ENCODE measurements around the gene EHBP1L1. TPM values are rescaled to one million over a fixed set of nuclear protein-coding genes. Genes with fewer than 3 reads are reported as not detected.

EHBP1L1 gene
- total RNA-seq, 1 experiment from 2014 or later = 105 TPM

DNA sequence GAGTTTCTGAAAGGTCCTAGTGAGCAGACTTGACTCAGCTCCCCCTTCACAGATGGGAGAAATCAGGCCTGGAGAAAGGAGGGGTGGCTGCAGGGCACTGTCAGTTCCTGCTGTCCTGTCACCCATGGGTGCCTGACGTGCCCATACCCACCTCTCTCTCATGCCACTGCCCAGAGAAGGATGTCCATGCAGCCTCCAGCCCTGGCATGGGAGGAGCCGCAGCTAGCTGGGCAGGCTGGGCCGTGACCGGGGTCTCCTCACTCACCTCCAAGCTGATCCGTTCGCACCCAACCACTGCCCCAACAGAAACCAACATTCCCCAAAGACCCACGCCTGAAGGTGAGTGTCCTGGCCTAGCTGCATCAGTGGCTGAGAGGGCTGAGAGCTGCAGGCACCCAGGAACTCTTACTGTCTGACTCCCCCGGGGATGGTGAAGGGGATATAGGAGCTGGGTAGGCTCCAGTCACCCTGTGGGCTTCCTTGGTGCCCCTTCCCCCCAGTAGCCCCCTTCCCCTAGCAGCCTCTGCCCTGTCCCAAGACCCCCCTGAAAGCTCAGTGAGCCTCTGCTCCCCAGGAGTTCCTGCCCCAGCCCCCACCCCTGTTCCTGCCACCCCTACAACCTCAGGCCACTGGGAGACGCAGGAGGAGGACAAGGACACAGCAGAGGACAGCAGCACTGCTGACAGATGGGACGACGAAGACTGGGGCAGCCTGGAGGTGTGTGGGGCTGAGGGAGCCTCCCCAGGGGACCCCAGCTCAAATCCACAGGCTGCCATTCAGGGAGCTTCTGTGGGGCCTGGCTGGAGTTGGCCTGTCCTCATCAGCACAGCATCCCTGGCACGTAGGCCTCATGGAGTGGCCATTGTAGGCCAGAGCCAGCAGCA, 39.2 kb upstream of the EHBP1L1 start:
- ChIA-PET CTCF (no interaction called here), POLR2A (no interaction called here), RAD21 (ENCODE audit: low non-redundant PET in 1 of 2, low total read pairs in 2 of 2, uncharacterized antibody in 2 of 2, unreplicated experiment in 2 of 2) (interaction anchor here (0.6 to 0.7 kb wide), 2 partner anchors 27 to 36 kb away, joined by 3 read pairs; partner anchors contain the start of gene FAM89B (in 1 of the 2))
- Histone ChIP-seq H3K27ac (ENCODE audit: low read depth, low read length) (peak overlapping the region; percentile 49; the same call in 1 of the 2 replicates), H2AFZ (ENCODE audit: low read depth, low read length, poor library complexity, severe bottlenecking) (no peak overlapping the region), H3K4me1 (ENCODE audit: control insufficient read depth in 1 of 2, insufficient read depth in 2 of 2, low read length in 2 of 2) (peaks cover 13 to 34% of the 10 kb centered on the region in 2 experiments; a peak in 3 of 4 replicates), H3K36me3 (ENCODE audit: control insufficient read depth in 1 of 2, insufficient read depth in 2 of 2, low read length in 2 of 2) (peaks cover 4 to 13% of the 10 kb centered on the region in 2 experiments; a peak in 3 of 4 replicates), H3K9me2 (ENCODE audit: insufficient read depth) (no peaks in the 10 kb centered on the region), H3K4me2 (ENCODE audit: low read length) (no peak overlapping the region), H3K9me3 (ENCODE audit: control insufficient read depth in 1 of 2, insufficient read depth in 1 of 2, low read depth in 1 of 2, low read length in 2 of 2) (no peaks in the 10 kb centered on the region), H3K27me3 (ENCODE audit: insufficient read depth, low read length) (no peaks in the 10 kb centered on the region), H4K20me1 (ENCODE audit: insufficient read depth) (no peaks in the 10 kb centered on the region), H3K79me2 (ENCODE audit: insufficient read depth, low read length) (peaks cover 24% of the 10 kb centered on the region), H3K4me3 (replicated peaks in 1 of 2; ENCODE audit: low read depth in 1 of 2, low read length in 2 of 2) (no peak overlapping the region), H3K9ac (ENCODE audit: low read length) (no peak overlapping the region)
- DNase-seq (ENCODE audit: low read depth, low spot score) = no peak
- no TSS peak for BruUV-seq (replicated peaks)
- intact Hi-C loops (cut with micrococcal nuclease) = no loop called here
- no peak for TF ChIP-seq YY1 (IDR thresholded peaks at IDR 0.05; ENCODE audit: extremely low read depth, insufficient replicate concordance, low read depth, low read length)
- TF ChIP-seq POLR2AphosphoS5 (IDR thresholded peaks at IDR 0.05; ENCODE audit: low read depth, low read length) = 0 out of 2 replicates have a peak, but pooled peaks have one; percentile 45
- TF ChIP-seq FOSL1 (IDR thresholded peaks at IDR 0.05; ENCODE audit: low read depth) = no peak
- no peak for ATAC-seq

DNA sequence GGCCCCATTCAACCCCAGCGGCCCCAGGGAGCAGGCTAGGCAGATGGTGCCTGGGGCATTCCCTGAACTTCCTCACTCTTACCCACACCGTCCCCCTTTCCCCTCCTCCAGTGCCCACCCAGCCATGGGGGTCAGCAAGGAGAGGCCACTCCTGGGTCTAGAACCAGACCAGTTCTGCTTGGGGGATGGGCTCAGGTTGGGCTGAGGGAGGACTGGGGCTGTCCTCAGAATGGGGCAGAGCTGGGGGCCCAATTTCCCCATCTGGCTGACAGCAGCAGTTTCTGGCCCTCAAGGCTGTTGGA, 38.6 kb upstream of the EHBP1L1 start:
- H3K9me2 ChIP-seq (ENCODE audit: insufficient read depth) = no peaks in the 10 kb centered on the region
- no peak overlapping the region for H3K4me2 ChIP-seq (ENCODE audit: low read length)
- no peaks in the 10 kb centered on the region for H3K9me3 ChIP-seq (ENCODE audit: control insufficient read depth in 1 of 2, insufficient read depth in 1 of 2, low read depth in 1 of 2, low read length in 2 of 2)
- ATAC-seq = no peak
- DNase-seq (ENCODE audit: low read depth, low spot score) = no peak
- no peak overlapping the region for H2AFZ ChIP-seq (ENCODE audit: low read depth, low read length, poor library complexity, severe bottlenecking)
- POLR2A ChIA-PET = no interaction called here
- no peak overlapping the region for H3K4me3 ChIP-seq (replicated peaks in 1 of 2; ENCODE audit: low read depth in 1 of 2, low read length in 2 of 2)
- TF ChIP-seq POLR2AphosphoS5 (IDR thresholded peaks at IDR 0.05; ENCODE audit: low read depth, low read length) (peak; percentile 36; the same call in 1 of the 2 replicates), ZNF274 (IDR thresholded peaks at IDR 0.05; ENCODE audit: low read depth, low read length) (no peak)
- H3K9ac ChIP-seq (ENCODE audit: low read length) = no peak overlapping the region
- CTCF ChIA-PET = no interaction called here
- intact Hi-C loops (cut with micrococcal nuclease) = no loop called here
- H3K36me3 ChIP-seq (ENCODE audit: control insufficient read depth in 1 of 2, insufficient read depth in 2 of 2, low read length in 2 of 2) = peaks cover 4 to 10% of the 10 kb centered on the region in 2 experiments; a peak in 3 of 4 replicates
- no TSS peak for BruUV-seq (replicated peaks)
- no peaks in the 10 kb centered on the region for H3K27me3 ChIP-seq (ENCODE audit: insufficient read depth, low read length)
- RAD21 ChIA-PET (ENCODE audit: low non-redundant PET in 1 of 2, low total read pairs in 2 of 2, uncharacterized antibody in 2 of 2, unreplicated experiment in 2 of 2) = interaction anchor here in 1 of 2 experiments (0.6 kb wide), 1 partner anchor 27 kb away, joined by 3 read pairs; no protein-coding TSS in a partner anchor
- peaks cover 13 to 39% of the 10 kb centered on the region in 2 experiments; a peak in 3 of 4 replicates for H3K4me1 ChIP-seq (ENCODE audit: control insufficient read depth in 1 of 2, insufficient read depth in 2 of 2, low read length in 2 of 2)
- H3K79me2 ChIP-seq (ENCODE audit: insufficient read depth, low read length) = peaks cover 24% of the 10 kb centered on the region
- peak overlapping the region; percentile 49; the same call in 1 of the 2 replicates for H3K27ac ChIP-seq (ENCODE audit: low read depth, low read length)
- H4K20me1 ChIP-seq (ENCODE audit: insufficient read depth) = no peaks in the 10 kb centered on the region
